ENCODE results near the gene CLHC1.
"Not testable (repeated sequence)": the region's sequence is repeated elsewhere in the genome, so short reads cannot be mapped to it uniquely, and the experiment has no call there.

Gene CLHC1

DNA sequence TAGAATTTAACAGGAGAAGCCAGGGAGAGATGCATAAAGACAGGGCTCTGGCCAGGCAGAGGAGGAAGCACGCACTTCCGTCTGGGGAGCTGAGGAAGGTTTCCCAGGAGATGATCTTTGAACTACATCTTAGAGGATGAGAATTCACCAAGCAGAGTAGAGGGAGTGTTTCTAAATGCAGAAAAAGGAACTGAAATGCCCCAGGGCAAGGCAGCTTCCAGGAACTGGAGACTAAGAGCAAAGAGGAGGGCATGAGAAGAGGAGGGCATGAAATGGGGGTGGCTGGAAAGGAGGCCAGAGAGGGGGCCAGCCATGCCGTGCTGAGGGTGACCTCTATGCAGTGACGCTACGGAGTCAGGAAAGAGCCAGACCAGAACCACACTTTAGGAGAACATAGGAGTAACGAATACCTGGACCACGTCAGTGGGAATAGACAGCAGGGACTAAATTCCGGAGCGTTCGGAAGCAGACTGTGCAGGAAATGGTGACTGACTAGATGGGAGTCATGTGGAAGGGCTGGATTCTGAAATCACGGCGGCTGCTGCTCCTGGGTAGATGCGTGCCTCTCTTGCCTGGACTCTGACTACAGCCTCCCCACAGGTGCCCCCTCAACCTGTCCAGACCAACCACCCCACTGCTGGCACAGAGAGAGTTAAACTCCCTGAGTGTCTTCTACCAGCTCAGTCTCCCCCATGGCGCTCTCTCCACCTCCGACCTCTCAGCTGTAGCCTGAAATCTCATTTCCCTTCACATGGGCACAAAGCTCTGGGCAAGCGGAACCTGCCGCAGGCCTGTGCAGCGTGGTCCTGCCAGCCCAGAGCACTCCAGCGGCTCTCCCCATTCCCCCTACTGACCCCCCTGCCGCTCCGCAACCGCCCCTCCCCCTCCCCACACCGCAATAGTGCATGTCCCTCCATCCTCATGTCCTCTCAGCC is 94.8 kb downstream of the CLHC1 start:
- no peak for DNase-seq (ENCODE audit: low read depth in 2 of 2, low spot score in 1 of 2)

DNA sequence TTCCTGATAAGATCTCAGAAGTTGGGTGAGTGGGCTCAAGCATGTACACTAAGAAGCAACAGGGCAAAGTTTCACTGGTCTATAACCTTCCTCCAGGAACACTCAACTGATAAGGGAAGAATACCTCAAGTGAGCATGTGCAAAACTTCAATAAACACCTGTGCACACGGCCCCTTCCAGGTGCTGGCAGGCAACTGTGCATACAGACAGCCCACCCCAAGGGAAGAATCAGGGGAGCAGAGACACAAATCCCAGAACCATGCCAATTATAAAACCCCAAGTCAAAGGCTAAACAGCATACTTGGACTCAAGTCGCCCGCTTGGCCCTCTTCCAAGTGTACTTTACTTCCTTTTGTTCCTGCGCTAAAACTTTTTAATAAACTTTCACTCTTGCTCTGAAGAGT is 96.0 kb downstream of the CLHC1 start:
- DNase-seq (ENCODE audit: low read depth in 2 of 2, low spot score in 1 of 2): no peak

DNA sequence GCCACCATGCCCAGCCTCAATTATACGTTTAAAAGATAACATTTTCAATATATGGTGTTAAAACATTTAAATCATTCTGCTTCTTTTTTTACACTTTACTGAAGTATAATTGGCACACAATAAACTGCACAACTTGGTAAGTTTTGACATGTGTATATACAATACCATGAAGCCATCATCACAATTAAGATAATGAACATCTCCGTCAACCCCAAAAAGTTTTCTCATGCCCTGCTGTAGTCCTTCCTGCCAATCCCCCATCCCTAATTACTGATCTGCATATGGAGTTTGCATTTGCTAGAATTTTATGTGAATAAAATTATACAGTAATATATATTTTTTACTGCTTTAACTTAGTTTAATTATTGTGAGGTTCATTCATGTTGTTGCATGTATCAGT is 96.6 kb downstream of the CLHC1 start:
- DNase-seq (ENCODE audit: low read depth in 2 of 2, low spot score in 1 of 2): no peak

DNA sequence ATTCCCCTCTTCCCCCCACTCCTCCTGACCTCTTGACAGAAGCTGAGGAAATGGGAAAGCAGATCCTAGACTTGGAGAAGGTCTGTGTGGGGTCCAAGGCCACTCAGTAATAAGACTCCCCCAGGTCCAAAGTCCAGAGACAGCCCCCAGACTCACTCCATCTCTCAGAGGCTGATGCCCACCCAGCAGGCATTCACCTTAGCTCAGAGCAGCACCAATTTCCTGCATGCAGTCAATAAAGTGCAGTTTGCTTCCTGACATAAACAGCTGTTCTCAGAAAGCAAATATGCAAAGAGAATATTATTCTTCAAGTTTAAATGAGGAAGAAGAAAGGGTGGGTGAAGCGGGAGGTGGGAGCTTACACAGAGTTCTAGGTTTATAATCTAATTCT is 97.8 kb downstream of the CLHC1 start:
- no peak for DNase-seq (ENCODE audit: low read depth in 2 of 2, low spot score in 1 of 2)

DNA sequence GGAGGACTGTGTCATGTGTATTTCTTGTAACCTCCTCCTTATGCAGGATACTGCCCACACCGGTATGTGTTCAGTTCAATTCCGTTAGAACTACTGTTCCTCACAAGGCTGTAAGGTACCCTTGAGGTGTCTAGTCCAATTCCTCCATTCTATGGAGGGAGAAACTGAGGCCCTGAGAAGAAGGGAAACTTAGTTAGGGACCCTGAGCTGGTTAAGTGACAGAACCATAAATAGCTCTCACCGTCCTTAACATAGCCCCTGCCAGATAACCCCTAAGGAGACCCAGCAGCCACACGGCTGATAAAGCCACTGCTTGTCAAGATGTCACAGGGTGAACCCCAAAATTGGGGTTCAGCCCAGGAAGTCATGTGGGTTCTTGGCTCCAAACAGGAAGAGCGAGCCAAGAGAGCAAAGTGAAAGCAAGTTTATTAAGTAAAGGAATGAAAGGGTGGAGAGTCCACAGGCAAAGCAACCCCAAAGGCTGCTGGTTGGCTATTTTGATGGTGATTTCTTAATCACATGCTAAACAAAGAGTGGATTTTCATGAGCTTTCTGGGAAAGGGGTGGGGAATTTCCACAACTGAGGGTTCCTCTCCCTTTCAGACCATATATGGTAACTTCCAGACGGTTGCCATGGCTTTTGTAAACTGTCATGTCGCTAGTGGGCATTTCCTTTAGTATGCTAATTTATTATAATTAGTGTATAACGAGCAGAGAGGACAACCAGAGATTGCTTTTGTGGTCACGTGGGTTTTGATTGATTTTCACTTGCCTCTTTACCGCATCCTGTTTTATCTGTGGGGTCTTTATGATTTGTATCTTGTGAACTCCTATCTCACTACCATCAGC is 98.4 kb downstream of the CLHC1 start:
- peak in 1 of 2 donors; percentile 6 for DNase-seq (ENCODE audit: low read depth in 2 of 2, low spot score in 1 of 2)

DNA sequence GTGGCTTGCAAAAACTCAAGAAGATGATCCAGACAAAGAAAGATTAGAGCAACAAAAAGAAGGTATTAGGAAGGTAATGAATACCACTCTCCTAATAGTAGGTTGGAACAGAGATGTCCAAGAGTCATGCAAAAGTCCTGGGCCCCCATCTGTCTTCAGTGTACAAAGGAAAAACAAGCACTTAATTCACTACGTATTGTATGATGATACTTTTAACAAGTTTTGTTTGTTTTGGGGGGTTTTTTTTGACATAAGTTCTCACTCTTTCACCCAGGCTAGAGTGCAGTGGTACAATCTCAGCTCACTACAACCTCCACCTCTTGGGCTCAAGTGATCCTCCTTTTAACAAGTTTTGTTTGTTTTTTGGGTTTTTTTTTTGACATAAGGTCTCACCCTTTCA is 101.2 kb downstream of the CLHC1 start:
- no peak for DNase-seq (ENCODE audit: low read depth in 2 of 2, low spot score in 1 of 2)

DNA sequence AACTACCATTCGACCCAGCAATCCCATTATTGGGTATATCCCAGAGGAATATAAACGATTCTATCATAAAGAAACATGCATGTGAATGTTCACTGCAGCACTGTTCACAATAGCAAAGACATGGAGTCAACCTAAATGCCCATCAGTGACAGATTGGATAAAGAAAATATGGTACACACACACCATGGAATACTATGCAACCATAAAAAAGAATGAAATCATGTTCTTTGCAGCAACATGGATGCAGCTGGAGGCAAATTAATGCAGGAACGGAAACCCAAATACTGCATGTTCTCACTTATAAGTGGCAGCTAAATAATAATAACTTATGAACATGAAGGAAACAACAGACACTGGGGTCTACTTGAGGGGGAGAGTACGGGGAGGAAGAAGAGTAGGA is 105.5 kb downstream of the CLHC1 start:
- not testable (repeated sequence) for DNase-seq (ENCODE audit: low read depth in 2 of 2, low spot score in 1 of 2)
